Measurements from ENCODE around the gene UBAP2.

GRCh38 chr9:34087370-34087769 is 38.7 kb upstream of the UBAP2 start:
- TF ChIP-seq CTCF (IDR thresholded peaks at IDR 0.05) (no peak), JUND (IDR thresholded peaks at IDR 0.05) (no peak), CHD2 (IDR thresholded peaks at IDR 0.05; ENCODE audit: low read length, partially characterized antibody) (no peak), PBX3 (IDR thresholded peaks at IDR 0.05) (no peak), TCF12 (IDR thresholded peaks at IDR 0.05) (no peak), SMC3 (IDR thresholded peaks at IDR 0.05; ENCODE audit: low read depth, low read length) (no peak), REST (IDR thresholded peaks at IDR 0.05; ENCODE audit: low read depth, low read length) (no peak), MXI1 (IDR thresholded peaks at IDR 0.05; ENCODE audit: low read depth, low read length) (no peak), POLR2AphosphoS5 (IDR thresholded peaks at IDR 0.05; ENCODE audit: low read depth, low read length) (no peak), NFIC (IDR thresholded peaks at IDR 0.05; ENCODE audit: borderline replicate concordance) (no peak), MAX (IDR thresholded peaks at IDR 0.05; ENCODE audit: low read depth) (no peak), YY1 (IDR thresholded peaks at IDR 0.05; ENCODE audit: low read depth) (no peak)
